NCI-H510A treated with DMSO at 0.1 percent for 48 hours (cell line): ENCODE measurements around the gene NDUFS2.
"Not testable (repeated sequence)": the region's sequence is repeated elsewhere in the genome, so short reads cannot be mapped to it uniquely, and the experiment has no call there.

ENCODE experiments used
- DNase-seq: peaks from one replicate; lab custom pipeline; 2025; lab: John Stamatoyannopoulos, UW

The NDUFS2 gene

DNA sequence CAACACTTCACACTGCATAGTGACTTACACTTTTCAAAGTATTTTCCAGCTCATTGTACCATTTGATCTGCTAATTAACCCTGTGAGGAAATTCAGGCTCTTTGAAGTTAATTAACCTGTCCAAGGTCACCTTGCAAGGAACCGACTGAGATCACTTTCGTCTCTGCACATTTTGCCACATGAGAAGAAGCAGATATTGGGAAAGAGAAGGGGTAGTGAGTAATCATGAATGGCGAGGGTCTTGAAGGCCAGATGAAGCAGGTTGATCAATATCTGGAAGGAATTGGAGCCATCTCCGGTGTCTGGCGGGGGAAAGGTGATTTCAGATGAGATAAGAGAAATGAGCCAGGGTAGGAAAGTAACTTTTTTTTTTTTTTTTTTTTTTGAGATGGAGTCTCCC, 17.8 kb downstream of the NDUFS2 start:
- no peak for DNase-seq

DNA sequence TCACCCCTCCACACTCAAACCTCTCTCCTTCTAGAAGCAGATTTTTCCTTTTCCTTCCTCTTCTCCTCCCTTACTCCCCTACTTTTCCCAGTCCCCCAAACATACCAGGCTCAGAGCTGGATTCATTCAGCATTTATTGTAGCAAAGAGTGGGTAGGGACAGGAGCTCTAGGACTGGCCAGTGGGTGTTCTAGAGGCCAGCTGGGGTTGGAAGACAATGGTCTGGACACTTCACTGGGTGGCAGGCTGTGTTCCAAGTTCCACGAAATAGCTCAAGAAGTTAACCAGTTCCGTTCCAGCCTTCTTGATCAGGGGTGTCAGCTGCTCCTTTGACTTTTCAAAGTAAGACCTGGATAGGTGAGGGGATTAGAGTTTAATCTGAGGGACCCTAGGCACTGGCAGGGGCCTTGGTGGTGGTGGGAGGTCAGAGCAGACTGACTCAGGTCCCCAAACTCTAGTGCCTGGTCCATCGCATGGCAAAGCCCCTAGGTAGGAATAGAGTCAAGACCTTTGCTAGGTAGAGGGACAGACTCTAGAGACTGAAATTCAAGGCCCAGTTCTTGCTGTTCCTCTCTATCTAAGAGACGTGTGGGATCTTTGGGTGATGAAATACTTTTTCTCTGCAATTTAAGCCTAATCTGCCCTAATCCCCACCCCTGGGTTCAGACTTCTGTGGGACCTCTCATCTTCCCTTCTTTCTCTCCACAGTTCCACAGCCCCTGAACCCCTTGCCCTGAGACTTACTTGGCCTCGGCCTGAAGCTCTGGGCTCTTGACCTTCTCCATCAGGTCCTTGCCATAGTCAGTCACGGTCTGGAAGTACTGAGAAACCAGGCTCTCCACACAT, 20.2 kb downstream of the NDUFS2 start:
- no peak for DNase-seq

DNA sequence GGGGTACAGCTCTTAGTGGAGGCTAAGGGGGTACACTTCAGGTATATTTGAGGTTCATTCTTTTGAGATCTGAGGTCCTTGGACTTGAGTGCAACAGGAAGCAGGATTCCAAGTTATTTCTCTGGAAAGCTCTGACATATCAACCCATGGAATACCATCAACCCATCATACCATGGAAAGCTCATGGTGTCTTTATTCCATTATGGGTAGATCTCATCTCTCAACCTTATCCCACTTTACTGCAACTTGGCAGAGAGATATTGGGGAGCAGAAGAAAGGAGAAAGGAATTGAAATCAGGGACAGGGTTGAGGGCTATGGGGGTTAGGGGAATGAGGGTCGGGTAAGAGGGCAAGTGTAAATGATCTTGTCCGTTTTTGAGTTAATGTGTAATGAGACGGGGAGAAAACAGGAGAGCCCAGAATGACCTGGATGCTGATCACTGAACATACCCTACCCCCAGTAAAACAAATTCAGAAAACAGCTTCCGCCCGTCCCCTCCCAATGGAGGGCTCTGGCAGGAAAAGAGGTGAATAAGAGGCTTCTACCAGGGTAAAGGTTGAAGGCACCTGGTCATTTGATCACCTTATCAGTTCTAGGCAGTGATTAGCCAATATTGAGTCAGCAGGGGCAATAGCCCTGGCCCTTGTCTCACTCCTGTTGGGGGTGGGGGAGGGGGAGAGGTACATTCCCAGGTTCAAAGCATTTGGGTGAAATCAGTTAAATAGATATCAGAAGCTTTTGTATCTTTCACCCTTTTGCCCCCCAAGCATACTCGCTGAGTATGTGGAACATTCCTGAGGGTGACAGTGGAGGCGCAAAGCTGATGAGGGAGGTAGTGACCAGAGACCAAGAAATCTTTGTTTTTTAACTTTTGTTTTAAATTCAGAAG, 21.9 kb downstream of the NDUFS2 start:
- no peak for DNase-seq

DNA sequence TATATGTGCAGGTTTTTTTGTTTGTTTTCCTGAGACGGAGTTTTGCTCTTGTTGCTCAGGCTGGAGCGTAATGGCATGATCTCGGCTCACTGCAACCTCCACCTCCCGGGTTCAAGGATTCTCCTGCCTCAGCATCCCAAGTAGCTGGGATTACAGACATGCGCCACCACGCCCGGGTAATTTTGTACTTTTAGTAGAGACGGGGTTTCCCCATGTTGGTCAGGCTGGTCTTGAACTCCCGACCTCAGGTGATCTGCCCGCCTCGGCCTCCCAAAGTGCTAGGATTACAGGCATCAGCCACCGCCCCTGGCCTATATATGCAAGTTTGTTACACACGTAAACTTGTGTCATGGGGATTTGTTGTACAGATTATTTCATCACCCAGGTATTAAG, 22.5 kb downstream of the NDUFS2 start:
- not testable (repeated sequence) for DNase-seq

DNA sequence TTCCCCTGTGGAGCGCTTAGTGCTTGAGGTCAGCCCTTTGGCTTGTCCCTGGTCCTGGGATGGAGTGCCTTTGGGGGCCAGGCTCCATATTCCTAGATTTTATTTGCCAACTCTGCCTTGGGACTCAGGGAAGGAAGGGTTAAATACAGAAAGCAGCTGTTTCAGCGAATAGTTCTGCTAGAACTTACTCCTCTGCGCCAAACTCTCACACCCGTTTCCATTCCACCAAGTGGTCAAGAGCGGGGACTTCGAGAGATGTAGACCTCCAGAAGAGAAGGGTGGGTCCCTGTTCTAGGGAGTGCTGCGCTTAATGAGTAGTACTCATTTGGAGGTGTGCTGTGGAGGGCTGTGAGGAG, 23.0 kb downstream of the NDUFS2 start:
- DNase-seq = no peak

DNA sequence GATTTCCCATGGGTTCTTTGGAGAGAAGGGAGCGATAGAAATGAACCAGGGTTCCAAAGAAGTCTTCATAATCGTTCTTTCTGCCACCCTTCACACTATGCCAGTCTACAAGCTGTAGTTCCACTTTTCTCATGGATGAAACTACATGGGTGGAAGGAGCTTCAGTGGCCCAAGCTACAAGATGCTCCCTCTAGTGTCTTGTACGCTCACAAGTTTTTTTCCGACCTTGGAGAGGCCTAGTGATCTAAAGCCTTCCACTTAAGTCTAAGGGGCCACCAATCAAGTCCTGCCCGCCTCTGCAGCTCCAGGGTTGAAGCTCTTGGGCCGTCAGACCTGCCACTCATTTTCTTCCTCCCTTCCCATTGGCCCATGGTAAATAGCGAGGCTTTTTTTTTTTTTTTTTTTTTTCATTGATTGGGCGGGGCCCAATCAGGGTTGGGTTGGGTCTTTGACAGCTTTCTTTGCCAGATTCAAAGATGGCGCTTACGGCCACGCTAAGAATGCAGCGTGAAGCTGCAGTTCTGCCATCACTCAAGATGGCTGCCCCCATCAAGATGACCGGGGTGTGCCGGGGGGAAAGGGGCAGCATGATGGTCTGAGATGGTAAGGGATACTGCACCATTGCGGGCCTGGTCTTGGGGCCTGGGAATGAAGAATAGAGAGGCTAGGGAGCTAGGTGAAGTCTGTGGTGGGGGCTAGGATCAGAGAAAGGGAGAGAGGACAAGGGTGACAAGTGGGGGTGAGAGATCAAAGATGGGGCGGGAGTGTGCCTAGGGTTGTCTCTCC, 23.6 kb downstream of the NDUFS2 start, which contains the start of gene TOMM40L:
TSS of gene TOMM40L (plus strand) at position 527 of the 786 bp plus-strand sequence. CDS start 430 bp downstream, outside the sequence.
- DNase-seq = peak; percentile 95

DNA sequence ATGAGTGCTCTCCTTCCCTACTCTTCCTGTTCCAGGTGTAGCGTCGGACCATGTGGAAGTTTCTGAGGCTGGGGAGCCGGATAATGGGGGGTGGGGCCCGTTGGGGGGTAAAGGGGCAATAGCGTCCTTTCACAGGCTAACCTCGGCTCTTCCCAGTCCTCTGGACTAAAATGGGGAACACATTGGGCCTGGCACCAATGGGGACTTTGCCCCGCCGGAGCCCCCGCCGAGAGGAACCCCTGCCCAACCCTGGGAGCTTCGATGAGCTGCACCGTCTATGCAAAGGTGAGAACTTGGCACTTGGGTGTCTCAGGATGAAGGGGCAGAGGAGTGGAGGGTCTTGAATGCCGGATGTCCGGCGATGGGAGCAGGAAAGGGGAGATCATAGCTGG, 24.1 kb downstream of the NDUFS2 start:
- peak; percentile 7 for DNase-seq

DNA sequence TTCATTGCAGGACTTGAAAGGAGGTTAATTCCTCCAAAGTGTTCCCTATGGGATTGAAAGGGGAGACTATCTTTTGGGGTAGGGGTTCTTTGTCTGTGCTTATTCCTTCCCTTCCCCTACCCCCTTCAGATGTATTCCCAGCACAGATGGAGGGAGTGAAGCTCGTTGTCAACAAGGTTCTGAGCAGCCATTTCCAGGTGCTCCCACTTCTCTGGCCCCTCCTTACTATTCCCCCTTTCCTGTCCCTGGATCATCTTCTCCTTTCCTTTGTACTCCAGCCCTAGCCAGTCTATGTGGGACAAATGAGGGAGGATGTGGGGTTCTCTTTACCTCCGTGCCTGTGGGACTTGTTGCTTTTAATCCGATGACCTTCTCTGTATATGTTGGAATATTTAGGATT, 24.6 kb downstream of the NDUFS2 start:
- no peak for DNase-seq

DNA sequence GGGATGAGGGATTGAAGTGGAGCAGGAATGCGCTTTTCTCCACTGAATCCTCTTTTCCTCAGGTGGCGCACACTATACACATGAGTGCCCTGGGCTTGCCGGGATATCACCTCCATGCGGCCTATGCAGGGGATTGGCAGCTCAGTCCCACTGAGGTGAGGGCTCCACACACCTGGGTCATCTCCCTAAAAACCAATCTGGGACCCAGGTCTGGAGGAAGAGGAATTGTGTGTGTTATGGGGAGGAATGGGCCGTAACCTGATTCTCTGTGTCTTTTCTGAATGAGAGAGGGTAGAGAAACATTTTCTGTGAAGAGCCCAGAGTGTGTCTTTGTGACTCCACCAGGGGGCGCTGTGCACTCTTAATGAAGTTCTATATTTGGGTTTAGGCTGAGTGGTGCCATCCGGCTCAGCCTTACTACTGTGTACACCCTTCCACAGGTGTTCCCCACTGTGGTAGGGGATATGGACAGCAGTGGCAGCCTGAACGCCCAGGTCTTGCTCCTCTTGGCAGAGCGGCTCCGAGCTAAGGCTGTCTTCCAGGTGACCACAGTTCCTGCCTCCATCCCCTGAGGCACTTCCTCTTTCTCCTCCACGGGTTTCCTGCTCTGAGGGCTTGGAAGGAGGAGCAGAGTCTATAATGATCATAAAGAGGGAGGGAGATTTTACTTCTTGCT, 25.2 kb downstream of the NDUFS2 start:
- peak; percentile 83 for DNase-seq

DNA sequence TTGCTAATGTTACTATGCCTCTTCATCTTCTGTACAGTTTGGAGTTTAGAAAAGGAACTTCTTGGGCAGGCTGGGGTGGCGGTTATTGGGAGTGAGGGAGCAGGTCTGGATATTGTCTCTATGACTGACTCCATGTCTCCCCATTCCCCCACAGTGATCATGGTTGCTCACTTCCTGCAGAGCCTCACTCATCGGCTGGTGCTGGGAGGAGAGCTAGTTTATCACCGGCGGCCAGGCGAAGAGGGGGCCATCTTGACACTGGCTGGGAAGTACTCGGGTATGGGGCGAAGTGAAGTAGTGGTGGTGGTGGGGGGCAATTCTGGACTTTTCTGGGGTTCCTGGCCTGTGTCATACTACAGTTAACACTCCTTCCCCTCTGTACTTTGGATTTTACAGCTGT, 25.9 kb downstream of the NDUFS2 start:
- DNase-seq = no peak

DNA sequence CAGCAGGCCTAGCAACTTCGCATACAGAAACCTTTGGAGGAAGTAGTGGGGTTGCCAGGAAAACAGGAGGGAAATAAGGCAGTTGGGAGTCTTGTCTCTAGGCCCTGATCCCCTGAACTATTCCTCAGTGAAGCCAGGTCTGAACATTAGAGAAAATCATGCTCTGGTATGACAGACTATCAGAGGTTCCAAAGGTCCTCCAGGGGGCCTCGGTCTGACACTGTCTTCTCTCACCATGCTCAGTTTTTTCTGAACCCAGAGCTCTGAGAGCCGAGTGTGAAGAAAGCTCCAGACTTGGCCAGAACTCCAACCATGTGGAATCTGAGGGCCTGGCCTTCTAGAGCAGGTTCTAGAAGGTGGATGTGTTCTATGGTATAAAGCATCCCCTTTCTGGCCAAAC, 27.7 kb downstream of the NDUFS2 start:
- DNase-seq = no peak

DNA sequence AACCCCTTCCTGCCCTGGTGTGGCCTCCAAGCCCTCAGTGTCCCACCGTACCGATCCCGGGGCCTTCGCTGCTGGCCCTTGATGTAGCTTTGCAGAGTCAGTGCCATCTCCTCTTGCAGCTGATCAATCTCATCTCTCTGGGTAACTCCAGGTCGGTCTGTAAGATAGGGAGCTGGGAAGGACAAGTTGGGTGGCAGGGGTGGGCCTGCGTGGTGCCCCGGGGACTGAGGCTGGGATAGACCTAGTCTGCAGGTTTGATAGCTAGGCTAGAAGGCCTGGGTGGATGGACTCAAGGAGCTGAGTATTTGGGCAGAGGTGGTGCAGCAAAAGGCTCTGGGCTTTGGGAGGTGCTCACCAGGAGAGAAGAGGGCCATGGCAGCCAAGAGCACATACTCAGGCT, 28.6 kb downstream of the NDUFS2 start:
- DNase-seq = no peak

DNA sequence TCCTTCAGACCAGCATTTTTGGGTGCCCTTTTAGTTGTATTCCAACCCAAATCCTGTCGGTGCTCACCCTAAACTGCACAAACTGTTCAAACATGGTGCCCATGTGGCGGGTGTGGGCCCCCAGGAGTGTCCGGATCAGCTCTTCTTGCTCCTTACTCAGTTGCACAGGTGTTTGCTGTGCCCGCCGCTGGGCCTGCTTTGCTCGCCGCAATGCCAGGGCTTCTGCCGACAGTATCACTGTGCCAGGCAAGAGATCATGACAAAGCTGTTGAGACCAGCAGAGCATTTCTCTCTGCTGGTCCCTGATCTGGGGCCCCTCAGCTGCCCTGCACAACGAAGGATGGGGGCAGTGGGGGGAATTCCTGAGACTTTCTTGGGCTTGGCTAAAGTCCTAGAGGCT, 30.9 kb downstream of the NDUFS2 start:
- no peak for DNase-seq

DNA sequence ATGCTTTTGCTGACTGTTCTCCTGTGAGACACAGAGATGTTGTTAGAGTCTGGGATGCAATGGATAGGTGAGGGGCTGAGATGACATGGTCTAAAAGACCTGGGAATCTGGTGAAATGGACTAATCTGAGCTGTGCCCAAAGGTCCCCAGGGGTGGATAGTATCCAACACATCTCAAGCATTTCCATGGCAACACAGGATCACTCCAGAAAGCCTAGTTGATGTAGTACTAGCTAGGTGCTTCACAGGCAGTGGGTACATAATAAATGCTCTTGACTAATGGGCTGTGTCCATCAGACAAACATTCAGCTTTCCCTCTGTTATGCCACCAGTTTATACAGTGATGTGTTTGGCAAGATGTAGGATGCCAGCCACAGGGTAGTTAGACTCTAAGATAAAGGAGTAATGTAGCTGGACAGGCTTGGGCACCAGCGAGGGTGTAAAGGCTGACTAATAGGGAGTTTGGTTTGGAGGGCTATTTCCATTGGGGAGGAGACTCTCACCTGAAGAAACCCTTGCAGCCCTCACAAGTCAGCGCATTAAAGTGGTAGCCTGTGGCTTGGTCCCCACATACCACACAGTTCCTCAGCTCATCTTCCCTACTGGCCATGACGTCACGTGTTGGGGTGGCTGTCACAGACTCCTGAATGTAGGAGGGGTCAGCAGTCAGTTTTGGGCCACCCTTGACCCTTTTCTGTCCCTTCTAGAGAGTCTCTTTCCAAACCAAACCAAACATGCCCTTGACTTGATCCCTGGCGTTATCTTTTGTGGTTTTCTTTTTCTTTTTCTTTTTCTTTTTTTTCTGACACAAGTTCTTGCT, 34.0 kb downstream of the NDUFS2 start:
- DNase-seq = no peak

DNA sequence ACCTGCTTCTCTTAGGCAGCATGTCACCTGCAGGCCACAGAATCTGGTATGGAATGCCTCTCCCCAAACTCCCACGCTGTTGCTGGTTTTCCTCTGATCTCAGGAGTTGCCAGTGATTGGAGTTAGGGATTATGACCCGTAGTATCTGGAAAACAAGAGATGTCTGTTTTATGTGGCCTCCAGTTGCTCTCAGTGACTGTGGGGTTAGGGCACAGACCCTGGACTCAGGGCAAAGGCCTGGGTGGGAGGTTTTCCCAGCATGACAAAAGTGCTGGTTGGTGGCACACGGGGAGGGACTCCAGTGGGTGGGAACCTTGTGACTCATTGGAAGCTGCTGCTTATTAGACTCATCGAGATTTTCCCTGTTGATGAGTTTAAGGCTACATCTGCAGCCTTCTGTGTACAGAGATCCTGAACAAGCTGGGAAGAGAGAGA, 35.9 kb downstream of the NDUFS2 start, which contains the start of gene NR1I3:
TSS of gene NR1I3 (minus strand) at position 165 of the 435 bp plus-strand sequence. CDS start 1,638 bp downstream, outside the sequence.
- no peak for DNase-seq

DNA sequence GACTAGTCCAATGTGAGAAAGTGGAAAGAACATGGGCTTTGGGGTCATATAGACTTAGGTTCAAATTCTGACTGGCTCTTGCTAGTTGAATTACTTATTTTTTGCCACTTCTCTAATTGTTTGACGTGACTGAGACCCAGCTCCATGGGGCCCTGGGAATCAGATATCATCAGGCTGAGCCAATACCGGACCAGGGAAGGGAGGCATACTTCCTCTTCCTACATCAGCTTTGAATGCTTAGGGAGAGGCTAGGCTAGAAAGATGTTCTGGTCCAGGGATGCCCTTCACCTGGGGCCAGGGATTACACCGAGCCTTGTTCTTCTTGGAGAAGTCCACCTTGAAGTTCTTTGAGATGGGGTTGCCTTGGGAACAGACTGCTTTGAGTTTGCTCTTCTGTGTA, 39.5 kb downstream of the NDUFS2 start:
- DNase-seq = no peak

DNA sequence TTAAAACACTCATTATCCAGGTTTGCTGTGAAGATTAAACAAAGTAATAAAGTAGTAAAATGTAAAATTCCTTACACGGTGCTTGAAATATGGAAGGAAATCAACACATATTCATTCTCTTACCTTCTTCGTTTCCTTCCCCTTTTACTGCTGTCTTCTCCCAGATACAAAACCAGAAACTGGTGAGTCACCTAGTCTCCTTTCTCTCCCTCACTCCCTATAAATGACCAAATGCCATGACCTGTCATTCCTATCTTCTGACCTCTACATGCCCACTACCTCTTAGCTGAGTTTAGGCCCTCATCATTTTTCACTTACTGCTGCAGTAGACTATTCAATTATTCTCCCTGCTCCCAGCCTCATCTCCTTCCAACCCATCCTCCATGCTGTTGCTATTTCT, 40.1 kb downstream of the NDUFS2 start:
- DNase-seq = no peak

DNA sequence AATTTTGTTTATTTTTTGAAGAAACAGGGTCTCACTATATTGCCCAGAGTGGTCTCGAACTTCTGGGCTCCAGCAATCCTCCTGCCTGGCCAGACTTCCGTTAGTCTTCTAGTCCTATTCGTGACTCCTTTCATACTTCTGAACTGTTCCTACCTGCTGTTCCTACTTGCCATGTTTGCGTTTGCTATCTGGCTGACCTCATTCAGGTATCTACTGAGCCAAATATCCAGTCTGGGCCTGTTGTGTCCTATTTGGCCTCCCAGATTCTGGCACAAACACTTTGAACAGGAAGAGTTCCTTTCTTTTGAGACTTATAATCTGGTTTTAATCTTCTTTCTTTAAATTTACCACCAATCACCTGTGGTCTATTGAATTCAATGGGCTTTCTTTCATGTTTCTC, 42.7 kb downstream of the NDUFS2 start:
- DNase-seq = no peak

DNA sequence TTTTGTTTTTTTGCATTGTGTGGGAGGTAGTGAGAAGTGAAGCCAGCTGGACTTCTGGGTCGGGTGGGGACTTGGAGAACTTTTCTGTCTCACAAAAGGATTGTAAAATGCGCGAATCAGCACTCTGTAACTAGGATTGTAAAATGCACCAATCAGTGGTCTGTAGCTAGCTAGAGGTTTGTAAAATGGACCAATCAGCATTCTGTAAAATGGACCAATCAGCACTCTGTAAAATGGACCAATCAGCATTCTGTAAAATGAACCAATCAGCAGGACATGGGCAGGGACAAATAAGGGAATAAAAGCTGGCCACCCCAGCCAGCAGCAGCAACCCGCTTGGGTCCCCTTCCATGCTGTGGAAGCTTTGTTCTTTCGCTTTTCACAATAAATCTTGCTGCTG, 47.9 kb downstream of the NDUFS2 start:
- not testable (repeated sequence) for DNase-seq

DNA sequence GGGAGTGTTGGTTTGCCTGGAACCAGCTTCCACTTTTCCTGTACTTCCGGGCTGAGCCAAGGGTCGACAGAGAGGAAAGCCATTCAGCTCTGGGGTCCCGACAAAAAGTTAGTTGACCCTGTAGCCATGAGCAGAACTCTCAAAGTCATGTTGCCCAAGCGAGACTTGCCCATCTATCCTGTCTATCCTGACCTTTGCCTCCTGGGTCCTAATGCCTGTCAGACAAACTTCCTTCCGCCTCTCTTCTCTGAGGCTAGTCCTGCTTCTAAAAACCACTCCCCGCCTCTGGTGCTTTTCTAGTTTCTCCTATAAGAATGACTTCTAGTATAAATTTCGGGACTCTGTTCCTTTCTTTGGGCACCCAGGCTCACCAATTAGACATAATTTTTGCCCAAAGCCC, 48.7 kb downstream of the NDUFS2 start:
- DNase-seq = no peak

DNA sequence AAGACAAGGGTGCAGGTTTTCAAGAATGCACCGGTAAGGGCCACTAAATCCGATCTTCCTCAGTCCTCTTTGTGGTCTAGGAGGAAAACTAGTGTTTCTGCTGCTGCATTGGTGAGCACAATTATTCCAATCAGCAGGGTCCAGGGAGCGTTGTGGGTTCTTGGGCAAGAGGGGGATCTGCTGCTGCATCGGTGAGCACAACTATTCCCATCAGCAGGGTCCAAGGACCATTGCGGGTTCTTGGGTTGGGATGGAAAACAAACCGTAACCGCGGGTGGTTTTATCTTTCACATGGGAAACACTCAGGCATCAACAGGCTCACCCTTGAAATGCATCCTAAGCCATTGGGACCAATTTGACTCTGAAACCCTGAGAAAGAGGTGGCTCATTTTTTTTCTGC, 49.4 kb downstream of the NDUFS2 start:
- no peak for DNase-seq
